Gastroesophageal sphincter (tissue), 4 donors: ENCODE results near the gene DBH. TPM values are rescaled to one million over a fixed set of nuclear protein-coding genes. Genes with fewer than 3 reads are reported as not detected.

Experiments used
- ATAC-seq: fragments of 150-250 bp; one replicate; pipeline ENCODE4 v1.9.1; 2016; ENCODE audit warnings: mild to moderate bottlenecking, moderate library complexity
- H3K27ac ChIP-seq, 4 donors: fragments of 200-600 bp; sonication (generic) in 3 of 4; 1 replicate in 3 of 4; 2 replicates in 1 of 4; pipeline ENCODE4 v1.5.1; 2016 to 2019
- H3K27me3 ChIP-seq: fragments of 200-600 bp; sonication (generic); one replicate; pipeline ENCODE4 v1.5.1; 2019
- H3K36me3 ChIP-seq, 2 donors: fragments of 200-600 bp; sonication (generic); one replicate each; pipeline ENCODE4 v1.5.1; 2019; ENCODE audit warnings: control low read depth in 1 of 2
- H3K4me1 ChIP-seq, 3 donors: fragments of 200-600 bp; sonication (generic); 1 replicate in 2 of 3; 2 replicates in 1 of 3; pipeline ENCODE4 v1.5.1; 2016 to 2019; ENCODE audit warnings: control low read depth in 2 of 3
- H3K4me3 ChIP-seq, 2 donors: fragments of 200-600 bp; sonication (generic); one replicate each; pipeline ENCODE4 v1.5.1; 2019; ENCODE audit warnings: mild to moderate bottlenecking in 1 of 2, moderate library complexity in 1 of 2
- H3K9me3 ChIP-seq, 3 donors: fragments of 200-600 bp; sonication (generic); one replicate each; pipeline ENCODE4 v1.5.1; 2017 to 2019; ENCODE audit warnings: control low read depth in 2 of 3
- CTCF ChIP-seq, 4 experiments: fragments of 200-600 bp in 2 of 4; fragments of 450-650 bp in 2 of 4; sonication (generic) in 1 of 4; IDR thresholded peaks; one replicate each; pipeline ENCODE4 v1.5.1; 2017 to 2019; ENCODE audit warnings: antibody characterized with exemption in 4 of 4, mild to moderate bottlenecking in 2 of 4, moderate library complexity in 2 of 4
- EP300 ChIP-seq: sonication (generic); formaldehyde crosslinking; IDR thresholded peaks from one replicate; pipeline ENCODE4 v1.6.1; 2017; ENCODE audit warnings: antibody characterized with exemption, mild to moderate bottlenecking
- POLR2A ChIP-seq, 2 donors: fragments of 450-650 bp; IDR thresholded peaks; one replicate each; pipeline ENCODE4 v1.6.1; 2017; ENCODE audit warnings: antibody characterized with exemption in 2 of 2, mild to moderate bottlenecking in 2 of 2, moderate library complexity in 1 of 2
- POLR2AphosphoS5 ChIP-seq: sonication (generic); formaldehyde crosslinking; IDR thresholded peaks from one replicate; pipeline ENCODE4 v1.6.1; 2017; ENCODE audit warnings: antibody characterized with exemption
- WGBS, 2 donors: methylation state at CpG; one replicate each; pipeline ENCODE4 v1.1.5; 2018; ENCODE audit warnings: low coverage in 1 of 2; 5-methylcytosine and 5-hydroxymethylcytosine counted together
- total RNA-seq, 4 donors: library from RNA; depleted of rRNA; stranded (reverse); fragments of >200 nt; gene quantifications; one replicate each; pipeline ENCODE4 v1.1.0, GENCODE V29; 2016

Gene DBH
- total RNA-seq, 4 donors from 2014 or later: not detected

- ATAC-seq: no peak
- no peaks in the 10 kb centered on the region for H3K4me1 ChIP-seq
- 41 to 56% methylated on average over 2 to 4 of the region's 7 CpGs for WGBS, 2 donors
- no peaks in the 10 kb centered on the region for H3K9me3 ChIP-seq
- no peak overlapping the region for H3K27ac ChIP-seq
- peaks cover 67% of the 10 kb centered on the region for H3K27me3 ChIP-seq
- H3K36me3 ChIP-seq: no peaks in the 10 kb centered on the region
- no peak overlapping the region for H3K4me3 ChIP-seq
- no peak for TF ChIP-seq POLR2A (IDR thresholded peaks at IDR 0.05)
- no peak for TF ChIP-seq EP300
- no peak for TF ChIP-seq POLR2AphosphoS5
Observed at GRCh38 chr9:133647148-133647547, 11.0 kb downstream of the DBH start.

GRCh38 chr9:133647765-133648469 lies 11.8 kb downstream of the DBH start:
- TF ChIP-seq POLR2AphosphoS5 (no peak), CTCF (IDR thresholded peaks at IDR 0.05) (no peak), EP300 (no peak), POLR2A (IDR thresholded peaks at IDR 0.05) (no peak)
- ATAC-seq: no peak
- H3K27me3 ChIP-seq: peaks cover 73% of the 10 kb centered on the region

GRCh38 chr9:133649194-133649593 lies 13.0 kb downstream of the DBH start:
- Histone ChIP-seq H3K9me3 (no peaks in the 10 kb centered on the region), H3K36me3 (no peaks in the 10 kb centered on the region), H3K4me3 (no peak overlapping the region), H3K27ac (no peak overlapping the region), H3K4me1 (no peaks in the 10 kb centered on the region), H3K27me3 (peaks cover 75% of the 10 kb centered on the region)
- WGBS, 2 donors: 47 to 73% methylated on average over 2 to 6 of the region's 7 CpGs
- no peak for ATAC-seq
- TF ChIP-seq EP300: no peak
- TF ChIP-seq POLR2A (IDR thresholded peaks at IDR 0.05): no peak
- TF ChIP-seq CTCF (IDR thresholded peaks at IDR 0.05): no peak
- no peak for TF ChIP-seq POLR2AphosphoS5

More at GRCh38 chr9:133647765-133648469, 11.8 kb downstream of the DBH start:
- Histone ChIP-seq H3K4me1 (no peaks in the 10 kb centered on the region), H3K4me3 (no peak overlapping the region), H3K27ac (no peak overlapping the region), H3K9me3 (no peaks in the 10 kb centered on the region), H3K36me3 (no peaks in the 10 kb centered on the region)
- WGBS, 2 donors: 74 to 78% methylated on average over 6 to 8 of the region's 25 CpGs

GRCh38 chr9:133650026-133650425 lies 13.9 kb downstream of the DBH start:
- H3K27ac ChIP-seq: no peak overlapping the region

GRCh38 chr9:133653638-133654037 lies 17.5 kb downstream of the DBH start:
- TF ChIP-seq POLR2A (IDR thresholded peaks at IDR 0.05): no peak
- TF ChIP-seq EP300: no peak
- TF ChIP-seq CTCF (IDR thresholded peaks at IDR 0.05): no peak
- TF ChIP-seq POLR2AphosphoS5: no peak
- 57 to 83% methylated on average over 2 to 3 of the region's 9 CpGs for WGBS, 2 donors
- Histone ChIP-seq H3K36me3 (no peaks in the 10 kb centered on the region), H3K27me3 (peaks cover 96% of the 10 kb centered on the region), H3K27ac (no peak overlapping the region), H3K4me3 (no peak overlapping the region), H3K9me3 (no peaks in the 10 kb centered on the region), H3K4me1 (peaks cover 0 to 8% (median 6%) of the 10 kb centered on the region in 3 donors)
- ATAC-seq: no peak

More at GRCh38 chr9:133650026-133650425, 13.9 kb downstream of the DBH start:
- Histone ChIP-seq H3K4me3 (no peak overlapping the region), H3K9me3 (no peaks in the 10 kb centered on the region), H3K27me3 (peaks cover 83% of the 10 kb centered on the region), H3K4me1 (no peaks in the 10 kb centered on the region), H3K36me3 (no peaks in the 10 kb centered on the region)
- ATAC-seq: no peak
- no peak for TF ChIP-seq POLR2A (IDR thresholded peaks at IDR 0.05)
- TF ChIP-seq CTCF (IDR thresholded peaks at IDR 0.05): no peak
- TF ChIP-seq EP300: no peak
- no peak for TF ChIP-seq POLR2AphosphoS5
- 83 to 88% methylated on average over 1 to 10 of the region's 12 CpGs for WGBS, 2 donors
